ENCODE results near the gene KCNMA1.
A peak's percentile ranks its signal among the peaks of the same experiment; 100 is the strongest.

The KCNMA1 gene

GRCh38 chr10:77266242-77266641, 371.4 kb downstream of the KCNMA1 start:
- H3K9me3 ChIP-seq (replicated peaks in 1 of 11): 0 out of 22 replicates have a peak, but pooled peaks cover 0 to 3% (median 0%) of the 10 kb centered on the region in 11 experiments
- no peaks in the 10 kb centered on the region for H3K36me3 ChIP-seq
- H3K4me2 ChIP-seq: no peak overlapping the region
- TF ChIP-seq Cebpa-rat (IDR thresholded peaks at IDR 0.05): no peak
- H3K4me1 ChIP-seq: peaks cover 10 to 30% (median 21%) of the 10 kb centered on the region in 10 experiments
- H3K27ac ChIP-seq: no peak overlapping the region
- H3K4me3 ChIP-seq: no peak overlapping the region
- no peak overlapping the region for H3K9ac ChIP-seq
- no peaks in the 10 kb centered on the region for H3K27me3 ChIP-seq
- H4K20me1 ChIP-seq: peaks cover 0 to 100% (median 0%) of the 10 kb centered on the region in 11 experiments; a peak in 2 of 22 replicates

DNA sequence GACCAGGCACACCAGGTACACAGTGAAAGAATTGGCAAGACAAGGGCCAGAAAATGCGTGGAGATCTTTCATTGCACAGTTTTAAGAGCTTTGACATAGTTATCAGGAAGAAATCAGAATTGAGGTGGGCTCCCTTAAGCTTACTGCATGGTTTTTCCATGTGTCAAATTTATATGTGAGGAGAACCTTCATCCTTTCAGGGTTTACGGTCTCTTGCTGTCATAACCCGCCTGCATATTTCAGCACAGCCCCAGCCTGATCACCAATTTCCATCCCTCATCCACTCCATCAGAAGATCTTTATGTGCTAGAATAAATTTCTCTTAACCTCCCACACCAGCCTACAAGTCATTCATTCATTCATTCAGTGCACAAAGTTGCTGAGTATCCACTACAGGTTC, 373.1 kb downstream of the KCNMA1 start:
- Histone ChIP-seq H4K20me1 (peaks cover 0 to 100% (median 0%) of the 10 kb centered on the region in 11 experiments; a peak in 2 of 22 replicates), H3K4me3 (no peak overlapping the region), H3K27ac (no peak overlapping the region), H3K4me2 (peak overlapping the region; percentile 36 to 82 (median 74); a peak in 21 of 22 replicates), H3K9ac (no peak overlapping the region; a peak in 1 of 22 replicates), H3K9me3 (replicated peaks in 1 of 11) (0 out of 22 replicates have a peak, but pooled peaks cover 0 to 3% (median 0%) of the 10 kb centered on the region in 11 experiments), H3K4me1 (peaks cover 10 to 30% (median 22%) of the 10 kb centered on the region in 10 experiments), H3K36me3 (no peaks in the 10 kb centered on the region), H3K27me3 (no peaks in the 10 kb centered on the region)
- no peak for TF ChIP-seq Cebpa-rat (IDR thresholded peaks at IDR 0.05)

DNA sequence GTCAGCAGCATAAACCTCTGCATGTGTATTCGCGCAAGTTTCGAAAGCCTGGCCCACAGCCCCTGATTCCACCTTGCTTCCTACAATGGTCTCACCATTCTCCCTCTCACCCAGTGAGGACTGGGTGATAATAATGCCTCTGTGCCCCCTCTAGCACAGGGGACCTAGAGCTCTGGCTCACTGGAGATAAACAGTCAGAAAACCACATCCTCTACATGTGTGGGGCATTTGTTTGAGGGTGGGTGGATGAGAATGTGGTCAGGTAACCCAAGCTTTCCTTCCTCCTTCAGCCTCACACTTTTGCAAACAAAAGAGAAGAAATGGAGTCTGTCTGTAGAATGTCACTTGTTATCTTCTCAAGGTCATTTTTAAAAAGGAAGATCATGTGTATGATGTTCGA, 373.5 kb downstream of the KCNMA1 start:
- H3K27ac ChIP-seq: no peak overlapping the region
- no peak for TF ChIP-seq Cebpa-rat (IDR thresholded peaks at IDR 0.05)
- peaks cover 0 to 100% (median 0%) of the 10 kb centered on the region in 11 experiments; a peak in 2 of 22 replicates for H4K20me1 ChIP-seq
- H3K36me3 ChIP-seq: no peaks in the 10 kb centered on the region
- H3K9ac ChIP-seq: no peak overlapping the region
- H3K27me3 ChIP-seq: no peaks in the 10 kb centered on the region
- peaks cover 10 to 30% (median 22%) of the 10 kb centered on the region in 10 experiments for H3K4me1 ChIP-seq
- 0 out of 22 replicates have a peak, but pooled peaks cover 0 to 3% (median 0%) of the 10 kb centered on the region in 11 experiments for H3K9me3 ChIP-seq (replicated peaks in 1 of 11)
- H3K4me2 ChIP-seq: peak overlapping the region; percentile 36 to 82 (median 74); a peak in 21 of 22 replicates
- H3K4me3 ChIP-seq: no peak overlapping the region

DNA sequence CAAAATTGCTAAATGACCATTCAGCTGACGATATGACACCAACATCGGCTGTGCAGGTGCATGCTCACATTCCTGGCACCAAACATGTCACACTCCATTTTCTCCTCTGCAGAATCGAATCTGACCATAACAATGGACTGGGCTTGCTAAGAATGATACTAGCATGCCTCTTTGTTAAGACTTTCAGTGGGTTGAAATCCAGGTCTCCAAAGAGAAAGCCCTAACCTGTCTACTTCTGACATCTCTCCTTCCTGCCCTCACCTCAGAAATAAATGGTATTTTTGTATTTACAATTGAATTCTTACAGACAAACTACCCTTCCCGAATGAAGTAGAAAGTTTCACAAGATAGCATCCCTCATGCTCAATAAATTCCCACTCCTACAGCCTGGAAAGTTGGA, 373.9 kb downstream of the KCNMA1 start:
- H3K27ac ChIP-seq: no peak overlapping the region
- H3K4me3 ChIP-seq: no peak overlapping the region
- peaks cover 10 to 30% (median 22%) of the 10 kb centered on the region in 10 experiments for H3K4me1 ChIP-seq
- TF ChIP-seq Cebpa-rat (IDR thresholded peaks at IDR 0.05): no peak
- no peaks in the 10 kb centered on the region for H3K36me3 ChIP-seq
- peaks cover 0 to 100% (median 0%) of the 10 kb centered on the region in 11 experiments; a peak in 2 of 22 replicates for H4K20me1 ChIP-seq
- 0 out of 22 replicates have a peak, but pooled peaks cover 0 to 3% (median 0%) of the 10 kb centered on the region in 11 experiments for H3K9me3 ChIP-seq (replicated peaks in 1 of 11)
- H3K27me3 ChIP-seq: no peaks in the 10 kb centered on the region
- peak overlapping the region; percentile 36 to 82 (median 74); a peak in 21 of 22 replicates for H3K4me2 ChIP-seq
- H3K9ac ChIP-seq: no peak overlapping the region

DNA sequence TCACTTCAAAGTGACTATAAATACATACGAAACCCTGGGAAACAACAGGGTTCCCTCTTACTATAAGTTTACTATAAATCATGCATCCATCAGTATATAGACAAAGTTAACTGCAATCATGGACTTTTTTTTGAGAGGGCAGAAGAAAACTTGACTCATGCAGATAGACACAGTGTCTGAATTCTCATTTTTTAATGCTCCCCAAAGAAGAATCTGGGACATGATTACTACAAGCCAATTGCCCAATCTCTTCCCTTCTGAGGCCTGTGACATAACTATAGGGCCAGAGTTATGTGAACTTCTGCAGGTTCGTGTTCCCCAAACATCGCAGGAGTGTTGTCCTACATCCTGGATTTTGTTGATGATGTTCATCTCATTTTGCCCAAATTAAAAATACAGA, 376.5 kb downstream of the KCNMA1 start:
- no peak overlapping the region for H3K9ac ChIP-seq
- no peak for TF ChIP-seq Cebpa-rat (IDR thresholded peaks at IDR 0.05)
- no peak overlapping the region for H3K4me3 ChIP-seq
- peaks cover 10 to 28% (median 21%) of the 10 kb centered on the region in 10 experiments for H3K4me1 ChIP-seq
- H3K36me3 ChIP-seq: no peaks in the 10 kb centered on the region
- H3K27ac ChIP-seq: no peak overlapping the region
- H4K20me1 ChIP-seq: peaks cover 0 to 89% (median 0%) of the 10 kb centered on the region in 11 experiments; a peak in 2 of 22 replicates
- H3K27me3 ChIP-seq: no peaks in the 10 kb centered on the region
- H3K4me2 ChIP-seq: peak overlapping the region in 2 of 11 experiments; percentile 4 to 9; a peak in 2 of 22 replicates
- peaks cover 0 to 5% (median 0%) of the 10 kb centered on the region in 11 experiments; a peak in 1 of 22 replicates for H3K9me3 ChIP-seq (replicated peaks in 1 of 11)

DNA sequence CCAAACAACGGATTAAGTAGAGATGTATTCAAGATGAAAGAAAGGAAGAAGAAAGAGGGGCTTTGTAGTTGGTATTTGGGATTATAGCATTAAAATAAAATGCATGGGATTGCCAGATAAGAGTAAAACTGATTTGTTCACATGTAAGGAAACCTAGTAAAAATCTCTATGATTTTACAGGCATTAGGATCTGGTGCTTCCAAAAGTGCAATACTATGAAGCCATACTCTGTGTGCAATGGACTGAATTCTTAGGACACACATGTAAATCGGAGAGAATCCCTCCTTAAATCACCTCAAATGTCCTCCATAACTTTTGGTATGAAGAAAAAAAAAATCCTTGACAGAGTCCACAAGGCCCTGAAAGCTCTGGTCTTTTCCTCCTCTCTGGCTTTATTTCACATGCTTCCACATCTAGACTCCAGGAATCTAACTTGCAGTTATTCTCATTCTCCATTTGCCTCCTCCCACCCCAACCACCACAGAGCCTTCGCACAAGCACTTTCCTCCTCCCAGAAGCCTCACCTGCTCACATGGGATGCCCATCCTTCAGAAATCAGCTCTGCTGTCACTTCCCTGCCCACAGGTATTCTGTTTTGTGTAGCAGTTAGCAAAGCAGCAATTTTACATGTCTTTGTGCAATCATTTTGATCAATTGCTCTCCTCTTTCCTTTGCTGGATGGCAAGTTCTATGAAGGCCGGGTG, 378.3 kb downstream of the KCNMA1 start:
- no peak overlapping the region for H3K4me3 ChIP-seq
- no peak for TF ChIP-seq Cebpa-rat (IDR thresholded peaks at IDR 0.05)
- H4K20me1 ChIP-seq: peaks cover 0 to 89% (median 0%) of the 10 kb centered on the region in 11 experiments; a peak in 2 of 22 replicates
- H3K27ac ChIP-seq: no peak overlapping the region
- H3K36me3 ChIP-seq: no peaks in the 10 kb centered on the region
- no peak overlapping the region for H3K9ac ChIP-seq
- H3K4me1 ChIP-seq: peaks cover 6 to 20% (median 12%) of the 10 kb centered on the region in 10 experiments
- no peaks in the 10 kb centered on the region for H3K27me3 ChIP-seq
- peaks cover 0 to 5% (median 0%) of the 10 kb centered on the region in 11 experiments; a peak in 1 of 22 replicates for H3K9me3 ChIP-seq (replicated peaks in 1 of 11)
- H3K4me2 ChIP-seq: no peak overlapping the region

- Histone ChIP-seq H4K20me1 (peaks cover 0 to 89% (median 0%) of the 10 kb centered on the region in 11 experiments; a peak in 2 of 22 replicates), H3K4me3 (no peak overlapping the region), H3K4me1 (peaks cover 0 to 8% (median 0%) of the 10 kb centered on the region in 10 experiments; a peak in 4 of 20 replicates), H3K27me3 (no peaks in the 10 kb centered on the region), H3K27ac (no peak overlapping the region), H3K9me3 (replicated peaks in 1 of 11) (peaks cover 0 to 5% (median 0%) of the 10 kb centered on the region in 11 experiments; a peak in 1 of 22 replicates), H3K36me3 (no peaks in the 10 kb centered on the region), H3K4me2 (no peak overlapping the region), H3K9ac (no peak overlapping the region)
- no peak for TF ChIP-seq Cebpa-rat (IDR thresholded peaks at IDR 0.05)
Observed at GRCh38 chr10:77256346-77256745, 381.3 kb downstream of the KCNMA1 start.

- peaks cover 0 to 5% (median 0%) of the 10 kb centered on the region in 11 experiments; a peak in 1 of 22 replicates for H3K9me3 ChIP-seq (replicated peaks in 1 of 11)
- TF ChIP-seq Cebpa-rat (IDR thresholded peaks at IDR 0.05): no peak
- peaks cover 0 to 84% (median 0%) of the 10 kb centered on the region in 11 experiments; a peak in 2 of 22 replicates for H4K20me1 ChIP-seq
- H3K36me3 ChIP-seq: peaks cover 0 to 5% (median 0%) of the 10 kb centered on the region in 11 experiments; a peak in 1 of 22 replicates
- H3K27ac ChIP-seq: no peak overlapping the region
- no peak overlapping the region for H3K4me2 ChIP-seq
- H3K9ac ChIP-seq: no peak overlapping the region
- no peaks in the 10 kb centered on the region for H3K27me3 ChIP-seq
- H3K4me3 ChIP-seq: no peak overlapping the region
- H3K4me1 ChIP-seq: 0 out of 20 replicates have a peak, but pooled peaks cover 0 to 5% (median 0%) of the 10 kb centered on the region in 10 experiments
Observed at GRCh38 chr10:77253556-77254064, 384.0 kb downstream of the KCNMA1 start.

- no peak overlapping the region for H3K27ac ChIP-seq
- no peak overlapping the region for H3K4me2 ChIP-seq
- no peak for TF ChIP-seq Cebpa-rat (IDR thresholded peaks at IDR 0.05)
Observed at GRCh38 chr10:77253147-77253545, 384.5 kb downstream of the KCNMA1 start.

More at GRCh38 chr10:77253147-77253545, 384.5 kb downstream of the KCNMA1 start:
- Histone ChIP-seq H3K9ac (no peak overlapping the region), H3K36me3 (peaks cover 0 to 5% (median 0%) of the 10 kb centered on the region in 11 experiments; a peak in 1 of 22 replicates), H3K9me3 (replicated peaks in 1 of 11) (peaks cover 0 to 5% (median 0%) of the 10 kb centered on the region in 11 experiments; a peak in 1 of 22 replicates), H3K4me1 (peaks cover 0 to 5% (median 0%) of the 10 kb centered on the region in 10 experiments; a peak in 6 of 20 replicates), H3K27me3 (no peaks in the 10 kb centered on the region), H3K4me3 (no peak overlapping the region), H4K20me1 (peaks cover 0 to 80% (median 0%) of the 10 kb centered on the region in 11 experiments; a peak in 2 of 22 replicates)

All from BLaER1 treated with 17β-estradiol and CSF1 and Interleukin-3, amounts not matched to agents 10 nM and 100 nM (cell line).